ENCODE results near the gene TNFRSF21. TPM values are rescaled to one million over a fixed set of nuclear protein-coding genes. Genes with fewer than 3 reads are reported as not detected.

TNFRSF21 gene
- total and polyA plus RNA-seq, 2 donors (not counting 1 experiment from before 2014, with no cell fraction given): 0.43 to 1.2 TPM

GRCh38 chr6:47299965-47300364 lies 9.7 kb downstream of the TNFRSF21 start:
- CTCF ChIA-PET: no interaction called here
- Mint-ChIP-seq H3K27ac (no peak overlapping the region), H3K4me3 (no peak overlapping the region), H3K4me1 (peaks cover 9% of the 10 kb centered on the region), H3K27me3 (peaks cover 11% of the 10 kb centered on the region), H3K9me3 (ENCODE audit: insufficient read depth) (no peaks in the 10 kb centered on the region)
- H3K36me3 ChIP-seq (replicated peaks in 1 of 2; ENCODE audit: control extremely low read depth in 1 of 2, control insufficient read depth in 1 of 2, extremely low read depth in 1 of 2, insufficient read depth in 2 of 2, low read length in 1 of 2): no peaks in the 10 kb centered on the region
- no peaks in the 10 kb centered on the region for H3K27me3 ChIP-seq (replicated peaks in 1 of 4; ENCODE audit: control extremely low read depth in 1 of 4, control insufficient read depth in 3 of 4, insufficient read depth in 4 of 4, low read length in 3 of 4)
- no peaks in the 10 kb centered on the region for H4K20me1 ChIP-seq (ENCODE audit: control insufficient read depth, insufficient read depth, low read length, poor library complexity, severe bottlenecking)
- H2AFZ ChIP-seq (ENCODE audit: insufficient read depth, low read depth, low read length, poor library complexity, severe bottlenecking): no peak overlapping the region
- H3K27ac ChIP-seq (ENCODE audit: low read length in 2 of 2): no peak overlapping the region
- no peak for ATAC-seq (ENCODE audit: low read depth)
- 97% methylated on average over 3 of the region's 4 CpGs for WGBS (ENCODE audit: insufficient coverage)
- H3K9ac ChIP-seq (ENCODE audit: low read length): no peak overlapping the region
- no peaks in the 10 kb centered on the region for H3K4me1 ChIP-seq (ENCODE audit: control insufficient read depth in 2 of 2, insufficient read depth in 2 of 2, low read length in 2 of 2)
- no peak for DNase-seq
- no peak overlapping the region for H3K4me2 ChIP-seq (replicated peaks; ENCODE audit: low read depth, low read length, poor library complexity, severe bottlenecking)
- H3K9me3 ChIP-seq (ENCODE audit: control extremely low read depth in 1 of 3, control insufficient read depth in 2 of 3, insufficient read depth in 1 of 3, low read length in 2 of 3): no peaks in the 10 kb centered on the region
- H3K4me3 ChIP-seq (ENCODE audit: control extremely low read depth in 1 of 5, extremely low read depth in 1 of 5, insufficient read depth in 1 of 5, low read depth in 2 of 5, low read length in 4 of 5): no peak overlapping the region
- intact Hi-C loops (cut with micrococcal nuclease): no loop called here
- POLR2A ChIA-PET: no interaction called here
- no peaks in the 10 kb centered on the region for H3K79me2 ChIP-seq (ENCODE audit: control insufficient read depth, insufficient read depth, low read length)
- TF ChIP-seq CTCF (IDR thresholded peaks at IDR 0.05): no peak
- no peak for TF ChIP-seq EZH2 (IDR thresholded peaks at IDR 0.05; ENCODE audit: borderline replicate concordance, insufficient read depth, low read depth, low read length, poor library complexity, severe bottlenecking)

- no peak for ATAC-seq (ENCODE audit: low read depth)
Measured at GRCh38 chr6:47298475-47298874, 11.2 kb downstream of the TNFRSF21 start.

More at GRCh38 chr6:47298475-47298874, 11.2 kb downstream of the TNFRSF21 start:
- H3K4me1 ChIP-seq (ENCODE audit: control insufficient read depth in 2 of 2, insufficient read depth in 2 of 2, low read length in 2 of 2): no peaks in the 10 kb centered on the region
- no peaks in the 10 kb centered on the region for H3K9me3 ChIP-seq (ENCODE audit: control extremely low read depth in 1 of 3, control insufficient read depth in 2 of 3, insufficient read depth in 1 of 3, low read length in 2 of 3)
- Mint-ChIP-seq H3K4me1 (peaks cover 9% of the 10 kb centered on the region), H3K4me3 (no peak overlapping the region), H3K27me3 (peaks cover 19% of the 10 kb centered on the region), H3K27ac (no peak overlapping the region), H3K9me3 (ENCODE audit: insufficient read depth) (no peaks in the 10 kb centered on the region)
- DNase-seq: no peak
- no peak overlapping the region for H3K9ac ChIP-seq (ENCODE audit: low read length)
- H2AFZ ChIP-seq (ENCODE audit: insufficient read depth, low read depth, low read length, poor library complexity, severe bottlenecking): no peak overlapping the region
- ChIA-PET CTCF (no interaction called here), POLR2A (no interaction called here)
- H3K27me3 ChIP-seq (replicated peaks in 1 of 4; ENCODE audit: control extremely low read depth in 1 of 4, control insufficient read depth in 3 of 4, insufficient read depth in 4 of 4, low read length in 3 of 4): no peaks in the 10 kb centered on the region
- intact Hi-C loops (cut with micrococcal nuclease): no loop called here
- no peak overlapping the region for H3K27ac ChIP-seq (ENCODE audit: low read length in 2 of 2)
- no peaks in the 10 kb centered on the region for H3K79me2 ChIP-seq (ENCODE audit: control insufficient read depth, insufficient read depth, low read length)
- no peak overlapping the region for H3K4me2 ChIP-seq (replicated peaks; ENCODE audit: low read depth, low read length, poor library complexity, severe bottlenecking)
- H4K20me1 ChIP-seq (ENCODE audit: control insufficient read depth, insufficient read depth, low read length, poor library complexity, severe bottlenecking): no peaks in the 10 kb centered on the region
- TF ChIP-seq CTCF (IDR thresholded peaks at IDR 0.05) (no peak), EZH2 (IDR thresholded peaks at IDR 0.05; ENCODE audit: borderline replicate concordance, insufficient read depth, low read depth, low read length, poor library complexity, severe bottlenecking) (no peak)
- H3K36me3 ChIP-seq (replicated peaks in 1 of 2; ENCODE audit: control extremely low read depth in 1 of 2, control insufficient read depth in 1 of 2, extremely low read depth in 1 of 2, insufficient read depth in 2 of 2, low read length in 1 of 2): no peaks in the 10 kb centered on the region
- H3K4me3 ChIP-seq (ENCODE audit: control extremely low read depth in 1 of 5, extremely low read depth in 1 of 5, insufficient read depth in 1 of 5, low read depth in 2 of 5, low read length in 4 of 5): no peak overlapping the region
